Transverse colon (tissue), 4 donors: ENCODE data around the gene FBXO36.

Experiments
- CTCF ChIP-seq, 5 experiments: fragments of 200-600 bp in 3 of 5; fragments of 450-650 bp in 2 of 5; sonication (generic) in 3 of 5; IDR thresholded peaks; 1 replicate in 2 of 5; 2 replicates in 3 of 5; pipeline ENCODE4 v1.5.1; 2016 to 2017; ENCODE audit warnings: antibody characterized with exemption in 5 of 5, inconsistent platforms in 3 of 5, mild to moderate bottlenecking in 2 of 5, moderate library complexity in 1 of 5
- POLR2A ChIP-seq: fragments of 450-650 bp; IDR thresholded peaks from one replicate; pipeline ENCODE4 v1.6.1; 2016; ENCODE audit warnings: antibody characterized with exemption, mild to moderate bottlenecking, moderate library complexity
- POLR2AphosphoS5 ChIP-seq, 3 donors: sonication (generic); formaldehyde crosslinking; IDR thresholded peaks; one replicate each; pipeline ENCODE4 v1.6.1; 2016; ENCODE audit warnings: antibody characterized with exemption in 3 of 3

GRCh38 chr2:230008708-230009066 lies 86.4 kb downstream of the FBXO36 start:
- TF ChIP-seq CTCF (IDR thresholded peaks at IDR 0.05) (no peak), POLR2A (no peak), POLR2AphosphoS5 (IDR thresholded peaks at IDR 0.05) (no peak)
